OCI-LY3 (cell line): ENCODE measurements around the gene DNASE1L1.

Experiments
- H2AFZ ChIP-seq: fragments of 200-600, 300-600 bp; shearing (Covaris generic); 2 replicates; pipeline ENCODE4 v1.6.0; 2014; ENCODE audit warnings: antibody characterized with exemption, low read depth, low read length
- H3K27ac ChIP-seq: fragments of 200-600, 300-600 bp; sonication (generic); 2 replicates; pipeline ENCODE4 v1.5.1; 2014; ENCODE audit warnings: mild to moderate bottlenecking, low read length, moderate library complexity, mixed read lengths
- H3K27me3 ChIP-seq: fragments of 200-600, 300-600 bp; sonication (generic); 2 replicates; pipeline ENCODE4 v1.6.1; 2014; ENCODE audit warnings: low read depth, low read length, mixed read lengths
- H3K36me3 ChIP-seq: fragments of 200-600, 300-600 bp; sonication (generic); replicated peaks from 2 replicates; pipeline ENCODE3; 2014; ENCODE audit warnings: low read depth, low read length, mixed read lengths
- H3K4me1 ChIP-seq: fragments of 300-600, 200-600 bp; sonication (generic); 2 replicates; pipeline ENCODE4 v1.6.1; 2014; ENCODE audit warnings: low read length, mixed read lengths
- H3K4me2 ChIP-seq: fragments of 200-600, 300-600 bp; sonication (generic); 2 replicates; pipeline ENCODE4 v1.6.1; 2014; ENCODE audit warnings: low read length, mixed read lengths
- H3K4me3 ChIP-seq: fragments of 300-600, 200-600 bp; sonication (generic); 2 replicates; pipeline ENCODE4 v1.5.1; 2014; ENCODE audit warnings: antibody characterized with exemption, mild to moderate bottlenecking, low read length, moderate library complexity
- H3K79me2 ChIP-seq: fragments of 300-600, 200-600 bp; shearing (Covaris generic); 2 replicates; pipeline ENCODE4 v1.6.1; 2014; ENCODE audit warnings: mild to moderate bottlenecking, low read length, mixed read lengths
- H3K9ac ChIP-seq: fragments of 300-600, 200-600 bp; shearing (Covaris generic); 2 replicates; pipeline ENCODE4 v1.6.0; 2014; ENCODE audit warnings: mild to moderate bottlenecking, low read length, moderate library complexity
- H3K9me3 ChIP-seq: fragments of 200-600, 300-600 bp; shearing (Covaris generic); 2 replicates; pipeline ENCODE4 v1.6.1; 2014; ENCODE audit warnings: low read length, mixed read lengths; ENCODE audit not compliant: insufficient read depth
- H4K20me1 ChIP-seq: fragments of 200-600, 300-600 bp; sonication (generic); 2 replicates; pipeline ENCODE4 v1.6.1; 2016; ENCODE audit warnings: low read length, mixed read lengths; ENCODE audit not compliant: insufficient read depth
- EZH2phosphoT487 ChIP-seq: fragments of 200-600 bp; shearing (Covaris generic); IDR thresholded peaks from 2 replicates; pipeline ENCODE4 v1.6.1; 2018; ENCODE audit warnings: antibody characterized with exemption, mixed run types, low read depth
- TF ChIP-seq, protein P1 (sequence below): fragments of 200-600, 300-600 bp; sonication (generic); IDR thresholded peaks from 2 replicates; pipeline ENCODE4 v1.5.1; 2014; ENCODE audit warnings: antibody characterized with exemption, low read length, low read depth

Gene DNASE1L1

DNA sequence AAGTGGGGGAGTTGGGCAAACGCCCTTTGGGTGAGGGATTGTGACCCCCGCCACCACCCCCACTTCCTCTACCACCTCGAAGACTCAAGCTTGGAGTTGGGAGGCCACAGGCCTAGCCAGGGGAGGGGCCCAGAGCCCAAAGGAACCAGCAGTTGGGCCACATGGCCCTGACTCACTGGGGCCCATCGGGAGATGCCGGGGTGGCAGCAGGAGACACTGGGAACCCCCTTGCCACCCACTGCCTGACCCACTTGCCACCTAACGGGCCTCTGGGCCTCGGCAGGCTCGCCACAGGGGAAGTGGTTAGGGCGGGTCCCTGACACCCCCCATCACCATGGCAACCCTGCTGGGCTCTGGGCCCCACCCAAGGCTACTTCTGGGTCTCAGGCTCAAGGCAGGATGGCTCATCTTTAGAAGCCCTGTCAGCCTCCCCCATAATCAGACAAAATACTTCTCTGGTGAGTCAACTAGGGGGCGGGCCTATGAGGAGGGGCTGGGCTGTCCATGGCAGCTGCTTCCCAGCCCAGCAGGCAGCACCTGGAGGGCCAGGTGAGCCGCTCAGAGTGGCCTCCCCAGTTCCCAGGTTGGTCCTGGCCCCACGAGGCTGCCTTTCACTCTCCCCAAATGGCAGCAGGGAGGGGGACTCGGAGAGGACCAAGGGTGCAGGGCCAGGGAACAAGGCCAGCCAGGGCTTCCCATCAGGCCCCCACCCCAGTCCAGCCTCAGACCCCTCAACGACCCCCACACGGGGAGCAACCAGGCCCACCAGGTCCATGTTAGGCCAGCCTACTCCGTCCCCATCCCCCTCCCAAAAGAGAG is 40.2 kb downstream of the DNASE1L1 start:
- Histone ChIP-seq H3K79me2 (peaks cover 49% of the 10 kb centered on the region), H3K9me3 (no peaks in the 10 kb centered on the region), H3K27ac (peak overlapping the region; percentile 82), H4K20me1 (peaks cover 23% of the 10 kb centered on the region), H3K4me1 (peaks cover 27% of the 10 kb centered on the region), H3K27me3 (no peaks in the 10 kb centered on the region), H3K4me2 (peak overlapping the region; percentile 100), H3K36me3 (peaks cover 29% of the 10 kb centered on the region), H3K9ac (peak overlapping the region; percentile 82), H2AFZ (no peak overlapping the region), H3K4me3 (peak overlapping the region; percentile 99)
- TF ChIP-seq, protein P1, sequence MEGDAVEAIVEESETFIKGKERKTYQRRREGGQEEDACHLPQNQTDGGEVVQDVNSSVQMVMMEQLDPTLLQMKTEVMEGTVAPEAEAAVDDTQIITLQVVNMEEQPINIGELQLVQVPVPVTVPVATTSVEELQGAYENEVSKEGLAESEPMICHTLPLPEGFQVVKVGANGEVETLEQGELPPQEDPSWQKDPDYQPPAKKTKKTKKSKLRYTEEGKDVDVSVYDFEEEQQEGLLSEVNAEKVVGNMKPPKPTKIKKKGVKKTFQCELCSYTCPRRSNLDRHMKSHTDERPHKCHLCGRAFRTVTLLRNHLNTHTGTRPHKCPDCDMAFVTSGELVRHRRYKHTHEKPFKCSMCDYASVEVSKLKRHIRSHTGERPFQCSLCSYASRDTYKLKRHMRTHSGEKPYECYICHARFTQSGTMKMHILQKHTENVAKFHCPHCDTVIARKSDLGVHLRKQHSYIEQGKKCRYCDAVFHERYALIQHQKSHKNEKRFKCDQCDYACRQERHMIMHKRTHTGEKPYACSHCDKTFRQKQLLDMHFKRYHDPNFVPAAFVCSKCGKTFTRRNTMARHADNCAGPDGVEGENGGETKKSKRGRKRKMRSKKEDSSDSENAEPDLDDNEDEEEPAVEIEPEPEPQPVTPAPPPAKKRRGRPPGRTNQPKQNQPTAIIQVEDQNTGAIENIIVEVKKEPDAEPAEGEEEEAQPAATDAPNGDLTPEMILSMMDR: no peak
- no peak for TF ChIP-seq EZH2phosphoT487

DNA sequence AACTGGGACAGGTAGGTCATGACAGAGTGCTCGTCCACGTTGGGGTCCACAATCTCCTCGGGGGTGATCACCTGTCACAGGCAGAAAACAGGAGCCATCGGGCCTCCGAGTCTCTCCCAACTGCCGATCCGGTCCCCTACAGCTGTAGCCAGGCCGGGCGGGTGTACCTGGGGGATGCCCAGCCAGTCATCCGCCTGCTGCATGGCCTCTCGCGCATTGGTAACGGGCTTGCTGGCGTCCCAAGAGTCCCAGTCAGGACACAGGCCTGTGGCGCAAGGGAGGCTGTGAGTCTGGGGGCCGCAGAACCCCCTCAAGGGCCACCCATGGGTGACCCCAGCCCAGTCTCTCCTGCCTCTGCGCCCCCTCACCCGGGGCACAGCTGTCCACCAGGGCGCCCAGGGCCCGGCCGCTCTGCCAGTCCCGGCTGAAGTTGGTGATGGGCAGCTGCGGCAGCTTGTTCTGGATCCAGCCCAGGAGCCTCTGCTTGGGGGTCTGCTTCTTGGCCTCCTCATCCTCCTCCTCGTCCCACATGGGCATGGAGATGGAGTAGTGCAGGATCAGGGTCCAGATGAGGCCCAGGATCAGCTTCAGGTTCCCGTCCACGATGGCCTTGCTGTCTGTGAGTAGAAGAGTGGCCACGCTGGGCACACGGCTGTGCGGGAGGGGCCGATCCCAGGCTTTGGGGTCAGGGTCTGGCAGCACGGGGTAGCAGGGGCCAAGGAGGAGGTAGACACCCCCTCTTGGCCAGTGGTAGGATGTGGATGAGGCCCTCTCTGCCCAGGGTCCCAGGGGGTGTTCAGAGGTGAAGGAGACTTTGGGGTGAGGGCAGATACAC is 41.4 kb downstream of the DNASE1L1 start:
- no peak overlapping the region for H3K27ac ChIP-seq
- peaks cover 17% of the 10 kb centered on the region for H3K4me1 ChIP-seq
- no peak overlapping the region for H3K4me2 ChIP-seq
- no peak overlapping the region for H3K4me3 ChIP-seq
- H2AFZ ChIP-seq: no peak overlapping the region
- H4K20me1 ChIP-seq: peaks cover 23% of the 10 kb centered on the region
- H3K79me2 ChIP-seq: peaks cover 49% of the 10 kb centered on the region
- TF ChIP-seq EZH2phosphoT487: no peak
- H3K36me3 ChIP-seq: peaks cover 30% of the 10 kb centered on the region
- H3K9ac ChIP-seq: no peak overlapping the region
- no peaks in the 10 kb centered on the region for H3K9me3 ChIP-seq
- H3K27me3 ChIP-seq: no peaks in the 10 kb centered on the region

DNA sequence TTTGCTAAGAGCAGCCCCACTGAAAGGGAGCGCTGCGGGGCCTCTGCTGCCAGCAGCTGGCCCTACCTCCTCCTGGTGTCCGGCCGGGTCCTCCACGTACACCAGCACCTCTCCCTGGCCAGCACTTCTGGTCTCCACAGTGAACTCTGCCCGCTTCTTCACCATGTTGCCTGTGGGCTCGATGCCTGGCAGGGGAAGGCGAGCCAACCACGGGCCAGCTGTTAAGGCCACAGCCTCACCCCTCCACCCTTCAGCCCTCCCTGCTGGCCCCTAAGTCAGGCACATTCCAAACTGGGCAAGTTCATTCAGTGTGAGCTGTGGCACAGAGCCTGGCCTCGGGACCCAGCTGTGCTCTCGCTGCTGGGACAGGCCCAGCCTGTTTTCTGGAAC is 42.4 kb downstream of the DNASE1L1 start:
- no peak overlapping the region for H3K4me2 ChIP-seq
- no peaks in the 10 kb centered on the region for H3K27me3 ChIP-seq
- TF ChIP-seq, protein P1: no peak
- TF ChIP-seq EZH2phosphoT487: no peak
- no peak overlapping the region for H3K9ac ChIP-seq
- H3K79me2 ChIP-seq: peaks cover 49% of the 10 kb centered on the region
- peaks cover 23% of the 10 kb centered on the region for H4K20me1 ChIP-seq
- no peak overlapping the region for H3K27ac ChIP-seq
- no peaks in the 10 kb centered on the region for H3K9me3 ChIP-seq
- H3K4me3 ChIP-seq: no peak overlapping the region
- peaks cover 8% of the 10 kb centered on the region for H3K4me1 ChIP-seq
- H3K36me3 ChIP-seq: peaks cover 39% of the 10 kb centered on the region
- no peak overlapping the region for H2AFZ ChIP-seq

DNA sequence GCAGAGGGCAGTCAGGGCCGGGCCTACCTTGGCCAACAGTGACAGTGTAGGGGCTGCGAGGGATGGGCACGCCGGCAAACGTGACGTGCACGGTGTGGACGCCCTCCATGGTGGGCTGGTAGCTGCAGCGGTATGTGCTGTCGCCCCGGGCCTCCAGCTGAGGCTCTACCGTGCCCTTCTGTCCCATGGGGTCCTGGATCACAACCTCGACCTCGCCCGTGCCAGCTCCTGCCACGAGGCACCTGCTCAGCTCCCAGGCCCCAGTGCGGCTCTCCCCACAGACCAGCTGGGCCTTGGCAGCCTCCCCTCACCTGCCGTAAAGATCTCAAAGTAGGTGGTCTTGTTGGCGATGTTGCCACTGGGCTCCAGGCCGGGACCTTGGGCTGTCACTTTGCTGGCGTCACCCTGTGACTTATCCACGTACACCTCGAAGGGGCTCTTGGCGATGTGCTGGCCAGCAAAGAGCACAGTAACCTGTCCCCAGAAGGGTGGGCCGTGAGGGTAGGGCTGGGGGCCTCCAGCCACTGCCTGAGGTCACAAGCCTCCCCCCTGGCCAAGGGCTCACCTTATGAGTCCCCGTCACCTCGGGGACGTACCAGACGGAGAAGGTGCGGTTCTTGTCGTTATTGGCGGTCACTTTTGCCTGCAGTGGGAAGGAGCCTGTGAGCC is 42.9 kb downstream of the DNASE1L1 start:
- no peak overlapping the region for H2AFZ ChIP-seq
- no peak overlapping the region for H3K4me2 ChIP-seq
- H3K79me2 ChIP-seq: peaks cover 49% of the 10 kb centered on the region
- H3K27me3 ChIP-seq: no peaks in the 10 kb centered on the region
- H3K9me3 ChIP-seq: no peaks in the 10 kb centered on the region
- H4K20me1 ChIP-seq: peaks cover 23% of the 10 kb centered on the region
- H3K4me3 ChIP-seq: no peak overlapping the region
- peaks cover 43% of the 10 kb centered on the region for H3K36me3 ChIP-seq
- H3K27ac ChIP-seq: no peak overlapping the region
- H3K4me1 ChIP-seq: peaks cover 8% of the 10 kb centered on the region
- TF ChIP-seq EZH2phosphoT487: no peak
- TF ChIP-seq, protein P1: no peak
- H3K9ac ChIP-seq: no peak overlapping the region
